Subcutaneous adipose tissue (tissue), 4 donors: ENCODE results near the gene MIEF1. TPM values are rescaled to one million over a fixed set of nuclear protein-coding genes. Genes with fewer than 3 reads are reported as not detected.

Source experiments
- CTCF ChIP-seq: fragments of 450-650 bp; IDR thresholded peaks from one replicate; pipeline ENCODE4 v1.5.1; 2016; ENCODE audit warnings: low read depth, mild to moderate bottlenecking, control low read depth, antibody characterized with exemption, moderate library complexity
- total RNA-seq, 4 donors: library from RNA; depleted of rRNA; stranded (reverse); fragments of >200 nt; gene quantifications; one replicate each; pipeline ENCODE4 v1.1.0, GENCODE V29; 2016

MIEF1 gene
- total RNA-seq, 4 donors from 2014 or later = 18.9 to 31.8 (median 22.0) TPM

- TF ChIP-seq CTCF = no peak
These were observed 10.4 kb upstream of the MIEF1 start for GRCh38 chr22:39491696-39492095.

GRCh38 chr22:39492186-39492585 is 9.9 kb upstream of the MIEF1 start:
- no peak for TF ChIP-seq CTCF

GRCh38 chr22:39493759-39494158 is 8.3 kb upstream of the MIEF1 start:
- no peak for TF ChIP-seq CTCF

- no peak for TF ChIP-seq CTCF
These were observed 7.5 kb upstream of the MIEF1 start for GRCh38 chr22:39494471-39495120.

GRCh38 chr22:39496131-39496838 is 5.8 kb upstream of the MIEF1 start:
- no peak for TF ChIP-seq CTCF

- TF ChIP-seq CTCF = no peak
These were observed 4.7 kb upstream of the MIEF1 start for GRCh38 chr22:39497429-39497828.

GRCh38 chr22:39498368-39498767 is 3.7 kb upstream of the MIEF1 start:
- TF ChIP-seq CTCF = no peak
